K562 (cell line): Measurements from ENCODE around the gene ADGRE2. TPM values are rescaled to one million over a fixed set of nuclear protein-coding genes. Genes with fewer than 3 reads are reported as not detected.
A peak's percentile ranks its signal among the peaks of the same experiment; 100 is the strongest.

Experiments used
- ATAC-seq: fragments of 200-7000 bp; cut with Tn5 transposase; 3 replicates; pipeline ENCODE4 v1.9.1; 2020; ENCODE audit warnings: moderate library complexity
- BruUV-seq: library from RNA; stranded (reverse); fragments of 400-500 nt; replicated peaks from 2 replicates; lab custom pipeline; 2021; lab: Mats Ljungman, UMichigan
- CTCF ChIA-PET: fragments of 300-600 bp; formaldehyde crosslinking; extraction: SDS; loops from one replicate; lab custom pipeline; 2021; ENCODE audit warnings: low intra/inter-chr PET ratio; lab: Yijun Ruan, JAX
- POLR2A ChIA-PET: fragments of 300-600, 350-650 bp; sonication (Branson Sonifier 250); formaldehyde crosslinking; extraction: SDS; loops from one replicate; lab custom pipeline; 2021; ENCODE audit warnings: antibody characterized with exemption, inconsistent platforms; lab: Yijun Ruan, JAX
- DNase-seq, 4 experiments: peaks; one replicate each; pipeline versions ENCODE4 v3.0.0 to v3.0.0-alpha.2; 2011 to 2018; ENCODE audit warnings: low spot score in 3 of 4, mixed read lengths in 3 of 4; ENCODE audit errors: extremely low read depth in 1 of 4
- FAIRE-seq: peaks from 2 replicates; lab custom pipeline; 2011; peaks lifted over from hg19 to GRCh38; lab: Jason Lieb, UNC
- H2AFZ ChIP-seq: 2 replicates; pipeline ENCODE4 v1.6.0; 2011; ENCODE audit warnings: low read depth, low read length, control low read depth, inconsistent platforms
- H3K27ac ChIP-seq: fragments of 200-600 bp; 3 replicates; pipeline ENCODE4 v1.8.0; 2011; ENCODE audit warnings: low read depth, mild to moderate bottlenecking, control low read depth, inconsistent platforms, low read length, moderate library complexity, mixed read lengths; ENCODE audit errors: extremely low read depth
- H3K27me3 ChIP-seq, 2 experiments: fragments of 300-600 bp in 1 of 2; 2 replicates in 1 of 2; 3 replicates in 1 of 2; pipeline versions ENCODE4 v1.6.0 to v1.8.0; 2011; ENCODE audit warnings: inconsistent platforms in 2 of 2, low read length in 2 of 2, mild to moderate bottlenecking in 1 of 2, mixed read lengths in 1 of 2, moderate library complexity in 1 of 2; ENCODE audit not compliant: control insufficient read depth in 2 of 2, insufficient read depth in 2 of 2
- H3K36me3 ChIP-seq: fragments of 300-600 bp; 3 replicates; pipeline ENCODE4 v1.8.0; 2011; ENCODE audit warnings: mild to moderate bottlenecking, low read length, inconsistent platforms; ENCODE audit not compliant: control insufficient read depth, insufficient read depth
- H3K4me1 ChIP-seq, 2 experiments: fragments of 200-600 bp in 1 of 2; replicated peaks in 1 of 2; 2 replicates in 1 of 2; 3 replicates in 1 of 2; pipeline versions ENCODE4 v1.5.1 to v1.8.0; 2011; ENCODE audit warnings: inconsistent platforms in 2 of 2, low read length in 2 of 2, mild to moderate bottlenecking in 1 of 2, mixed read lengths in 1 of 2, moderate library complexity in 1 of 2; ENCODE audit not compliant: control insufficient read depth in 2 of 2, insufficient read depth in 2 of 2
- H3K4me2 ChIP-seq: 2 replicates; pipeline ENCODE4 v1.6.1; 2011; ENCODE audit warnings: low read length, control low read depth, inconsistent platforms, mixed read lengths; ENCODE audit not compliant: insufficient read depth
- H3K4me3 ChIP-seq: fragments of 200-600 bp; sonication (generic), shearing (Covaris generic); 2 replicates; pipeline ENCODE4 v1.5.1; 2016; ENCODE audit warnings: control low read depth, inconsistent platforms
- H3K79me2 ChIP-seq: fragments of 200-600 bp; 3 replicates; pipeline ENCODE4 v1.8.0; 2011; ENCODE audit warnings: low read length, inconsistent platforms; ENCODE audit not compliant: control insufficient read depth, insufficient read depth
- H3K9ac ChIP-seq, 2 experiments: 2 replicates each; pipeline versions ENCODE4 v1.6.0 to v1.6.1; 2011; ENCODE audit warnings: low read depth in 2 of 2, low read length in 2 of 2, control low read depth in 1 of 2, inconsistent platforms in 1 of 2, mild to moderate bottlenecking in 1 of 2, mixed read lengths in 1 of 2; ENCODE audit not compliant: insufficient read depth in 1 of 2
- H3K9me1 ChIP-seq: one replicate; pipeline ENCODE4 v1.6.0; 2011; ENCODE audit warnings: inconsistent platforms, mild to moderate bottlenecking, low read length, moderate library complexity; ENCODE audit not compliant: control insufficient read depth, insufficient read depth
- H3K9me3 ChIP-seq: replicated peaks from 2 replicates; pipeline ENCODE4 v1.5.1; 2011; ENCODE audit warnings: low read depth, low read length, inconsistent platforms; ENCODE audit not compliant: control insufficient read depth, insufficient read depth
- H4K20me1 ChIP-seq: replicated peaks from 2 replicates; pipeline ENCODE4 v1.6.1; 2011; ENCODE audit warnings: low read length, inconsistent platforms, mixed read lengths; ENCODE audit not compliant: control insufficient read depth, insufficient read depth
- COPS2 ChIP-seq: fragments of 450-650 bp; conservative IDR thresholded peaks from 2 replicates; pipeline ENCODE4 v1.6.1; 2016; ENCODE audit warnings: mild to moderate bottlenecking, moderate library complexity
- DDX20 ChIP-seq: fragments of 450-650 bp; IDR thresholded peaks from 2 replicates; pipeline ENCODE4 v1.6.1; 2016; ENCODE audit warnings: missing genetic modification characterization, low read depth, mild to moderate bottlenecking, missing compliant biosample characterization, moderate library complexity
- MECOM ChIP-seq: fragments of 250-450 bp; sonication (Bioruptor Pico); IDR thresholded peaks from 2 replicates; pipeline ENCODE4 v1.8.0; 2022; ENCODE audit warnings: inconsistent platforms
- PHTF2 ChIP-seq: fragments of 250-450 bp; sonication (Bioruptor Pico); IDR thresholded peaks from 2 replicates; pipeline ENCODE4 v1.5.0; 2021; ENCODE audit warnings: mild to moderate bottlenecking
- PTRF ChIP-seq: fragments of 450-650 bp; IDR thresholded peaks from 2 replicates; pipeline ENCODE4 v1.6.1; 2016; ENCODE audit warnings: mild to moderate bottlenecking, missing genetic modification characterization, missing compliant biosample characterization
- PTTG1 ChIP-seq: fragments of 450-650 bp; IDR thresholded peaks from 2 replicates; pipeline ENCODE4 v1.6.1; 2016; ENCODE audit warnings: low read depth, mild to moderate bottlenecking, missing genetic modification characterization, missing compliant biosample characterization
- PYGO2 ChIP-seq: fragments of 450-650 bp; IDR thresholded peaks from 2 replicates; pipeline ENCODE4 v1.6.1; 2016; ENCODE audit warnings: mild to moderate bottlenecking, missing genetic modification characterization, moderate library complexity, missing compliant biosample characterization
- RAD51 ChIP-seq: fragments of 450-650 bp; IDR thresholded peaks from 2 replicates; pipeline ENCODE4 v1.7.1; 2016; ENCODE audit warnings: low read depth, mild to moderate bottlenecking, borderline replicate concordance
- TSC22D4 ChIP-seq: fragments of 450-650 bp; IDR thresholded peaks from 2 replicates; pipeline ENCODE4 v1.6.1; 2016; ENCODE audit warnings: missing genetic modification characterization, missing biosample characterization, control low read depth
- ZNF140 ChIP-seq: fragments of 250-450 bp; sonication (Bioruptor Pico); IDR thresholded peaks from 2 replicates; pipeline ENCODE4 v1.8.0; 2021; ENCODE audit warnings: moderate library complexity, mild to moderate bottlenecking, inconsistent platforms
- ZNF592 ChIP-seq: fragments of 450-650 bp; IDR thresholded peaks from 2 replicates; pipeline ENCODE4 v1.6.1; 2017; ENCODE audit warnings: antibody characterized with exemption, mild to moderate bottlenecking
- ZNF668 ChIP-seq: fragments of 250-450 bp; sonication (Bioruptor Pico); IDR thresholded peaks from 2 replicates; pipeline ENCODE4 v1.8.0; 2022; ENCODE audit warnings: mild to moderate bottlenecking, inconsistent platforms
- ZNF740 ChIP-seq, 3 experiments: fragments of 200-800 bp in 1 of 3; sonication (Bioruptor generic) in 1 of 3; sonication (generic) in 1 of 3; formaldehyde crosslinking in 1 of 3; IDR thresholded peaks; 2 replicates each; pipeline versions ENCODE4 v1.6.1 to v1.8.0; 2016 to 2022; ENCODE audit warnings: mild to moderate bottlenecking in 2 of 3, missing compliant biosample characterization in 2 of 3, missing genetic modification characterization in 2 of 3, missing genetic modification reagents in 1 of 3
- WGBS: fragments of 100-300 bp; shearing (Covaris generic); methylation state at CpG from one replicate; pipeline ENCODE4 v1.1.6; 2016; ENCODE audit warnings: low coverage, mixed read lengths; ENCODE audit not compliant: insufficient coverage; ENCODE audit errors: missing lambda C conversion rate; 5-methylcytosine and 5-hydroxymethylcytosine counted together
- in situ Hi-C: fragments of 300-500 bp; cut with MboI; formaldehyde crosslinking; loops from 4 replicates; pipeline ENCODE4 v1.15.0; 2018; ENCODE audit warnings: inconsistent platforms, mixed read lengths
- intact Hi-C: fragments of 100-400 bp; cut with micrococcal nuclease; formaldehyde crosslinking; loops from 2 replicates; pipeline ENCODE4 v1.14.2; 2022
- polyA plus RNA-seq, 8 experiments: library from polyadenylated mRNA; depleted of rRNA in 4 of 8; stranded (reverse) in 5 of 8; unstranded in 3 of 8; fragments of >200 nt; fragmentation: Nextera tagmentation in 2 of 8; fragmentation: Illumina TruSeq in 1 of 8; extraction: Ambion mirVana in 2 of 8; extraction: Trizol in 1 of 8; gene quantifications; 2 replicates each; pipeline versions ENCODE4 v1.2.1 to v1.2.3, GENCODE V29; 2011 to 2014; ENCODE audit warnings: inconsistent platforms in 1 of 8, missing spikeins in 1 of 8
- total RNA-seq, 7 experiments: library from RNA; depleted of rRNA in 6 of 7; stranded (reverse); fragments of >200 nt in 6 of 7; fragmentation: Illumina TruSeq in 2 of 7; extraction: Trizol in 2 of 7; gene quantifications; 2 replicates each; pipeline versions ENCODE4 v1.2.1 to v1.2.3, GENCODE V29; 2011 to 2021; ENCODE audit warnings: low replicate concordance in 1 of 7
- TF ChIP-seq, protein P1 (sequence below): fragments of 450-650 bp; conservative IDR thresholded peaks from 2 replicates; pipeline ENCODE4 v1.6.1; 2016; ENCODE audit warnings: missing genetic modification characterization, low read depth, mild to moderate bottlenecking, control low read depth, missing compliant biosample characterization

ADGRE2 gene
- total and polyA plus RNA-seq, 9 of the 15 experiments (the other 6 are each of a cell fraction or from before 2014, with no cell fraction given), result 4.3 to 17.3 (median 9.8) TPM

- POLR2A ChIA-PET, result interaction anchor here (1.0 to 1.3 kb wide), 3 partner anchors 9 to 95 kb away, joined by 3 to 4 read pairs (median 3); no protein-coding TSS in a partner anchor
- 68% methylated on average over 11 of the region's 11 CpGs for whole genome bisulfite sequencing
- BruUV-seq, result no TSS peak
- no peak overlapping the region for H3K4me3 ChIP-seq
- intact Hi-C loops, result no loop called here
- no peaks in the 10 kb centered on the region for H3K79me2 ChIP-seq
- H2AFZ ChIP-seq, result no peak overlapping the region
- no peak overlapping the region for H3K4me2 ChIP-seq
- no peaks in the 10 kb centered on the region for H3K36me3 ChIP-seq
- no peaks in the 10 kb centered on the region for H3K9me1 ChIP-seq
- no peaks in the 10 kb centered on the region; a peak in 1 of 5 replicates for H3K27me3 ChIP-seq
- TF ChIP-seq ZNF140 (CRISPR knock-in tag) (no peak), PHTF2 (CRISPR knock-in tag) (no peak), ZNF668 (CRISPR knock-in tag) (0 out of 2 replicates have a peak, but pooled peaks have one; percentile 18), PTRF (0 out of 2 replicates have a peak, but pooled peaks have one; percentile 17), ZNF740 (CRISPR knock-in tag; IDR thresholded peaks at IDR 0.05) (no peak), ZNF740 (tag; IDR thresholded peaks at IDR 0.05) (peak in 1 of 2 experiments; percentile 35; a peak in 1 of 4 replicates), ZNF592 (peak; percentile 66), TSC22D4 (tag) (no peak), RAD51 (no peak), MECOM (peak; percentile 33; the same call in 1 of the 2 replicates), PTTG1 (tag) (peak; percentile 66; the same call in 1 of the 2 replicates), DDX20 (tag) (0 out of 2 replicates have a peak, but pooled peaks have one; percentile 55), COPS2 (no peak), PYGO2 (tag) (peak; percentile 60; the same call in 1 of the 2 replicates)
- TF ChIP-seq, protein P1, sequence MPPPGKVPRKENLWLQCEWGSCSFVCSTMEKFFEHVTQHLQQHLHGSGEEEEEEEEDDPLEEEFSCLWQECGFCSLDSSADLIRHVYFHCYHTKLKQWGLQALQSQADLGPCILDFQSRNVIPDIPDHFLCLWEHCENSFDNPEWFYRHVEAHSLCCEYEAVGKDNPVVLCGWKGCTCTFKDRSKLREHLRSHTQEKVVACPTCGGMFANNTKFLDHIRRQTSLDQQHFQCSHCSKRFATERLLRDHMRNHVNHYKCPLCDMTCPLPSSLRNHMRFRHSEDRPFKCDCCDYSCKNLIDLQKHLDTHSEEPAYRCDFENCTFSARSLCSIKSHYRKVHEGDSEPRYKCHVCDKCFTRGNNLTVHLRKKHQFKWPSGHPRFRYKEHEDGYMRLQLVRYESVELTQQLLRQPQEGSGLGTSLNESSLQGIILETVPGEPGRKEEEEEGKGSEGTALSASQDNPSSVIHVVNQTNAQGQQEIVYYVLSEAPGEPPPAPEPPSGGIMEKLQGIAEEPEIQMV (tag), result 0 out of 2 replicates have a peak, but pooled peaks have one; percentile 21
- TF ChIP-seq, all 486 proteins: peak for 9
- no peaks in the 10 kb centered on the region for H3K9me3 ChIP-seq
- no peak for ATAC-seq
- H3K4me1 ChIP-seq, result peaks cover 0 to 7% of the 10 kb centered on the region in 2 experiments; a peak in 1 of 5 replicates
- CTCF ChIA-PET, result no interaction called here
- no peak overlapping the region for H3K27ac ChIP-seq
- DNase-seq, result no peak
- no peaks in the 10 kb centered on the region for H4K20me1 ChIP-seq
- in situ Hi-C loops, result no loop called here
- H3K9ac ChIP-seq, result no peak overlapping the region
- no peak for FAIRE-seq
Measured at GRCh38 chr19:14796021-14796420, 17.7 kb upstream of the ADGRE2 start.
